ENCODE data around the gene NCAM1. TPM values are rescaled to one million over a fixed set of nuclear protein-coding genes. Genes with fewer than 3 reads are reported as not detected.

NCAM1 gene
- total RNA-seq, 1 experiment from 2014 or later = 0.33 TPM

- Histone ChIP-seq H3K9me2 (ENCODE audit: insufficient read depth) (no peaks in the 10 kb centered on the region; the same call in 1 of the 2 replicates), H3K79me2 (ENCODE audit: low read depth) (no peaks in the 10 kb centered on the region), H3K36me3 (ENCODE audit: low read depth) (no peaks in the 10 kb centered on the region), H3K27me3 (ENCODE audit: insufficient read depth, low read depth) (no peaks in the 10 kb centered on the region), H3K4me2 (no peak overlapping the region), H3F3A (ENCODE audit: insufficient read depth, low read depth) (no peaks in the 10 kb centered on the region), H3K4me1 (replicated peaks; ENCODE audit: insufficient read depth) (no peaks in the 10 kb centered on the region), H3K9me3 (ENCODE audit: insufficient read depth, low read depth) (no peaks in the 10 kb centered on the region), H4K20me1 (ENCODE audit: insufficient read depth) (no peaks in the 10 kb centered on the region), H3K27ac (no peak overlapping the region), H3K4me3 (no peak overlapping the region), H2AFZ (no peak overlapping the region)
- POLR2A ChIA-PET (ENCODE audit: unreplicated experiment) = no interaction called here
- CTCF ChIA-PET = no interaction called here
- no peak for DNase-seq
- TF ChIP-seq CTCF (conservative IDR thresholded peaks at IDR 0.05) = no peak
- no peak for TF ChIP-seq EZH2 (IDR thresholded peaks at IDR 0.05; ENCODE audit: low read depth)
- BruUV-seq (replicated peaks) = no TSS peak
- intact Hi-C loops (cut with micrococcal nuclease; ENCODE audit: unreplicated experiment) = no loop called here
These were observed 112.2 kb downstream of the NCAM1 start for GRCh38 chr11:113073290-113073953.

- no peaks in the 10 kb centered on the region for H3K4me1 ChIP-seq (replicated peaks; ENCODE audit: insufficient read depth)
- no peak overlapping the region for H2AFZ ChIP-seq
- no peaks in the 10 kb centered on the region for H3K27me3 ChIP-seq (ENCODE audit: insufficient read depth, low read depth)
- POLR2A ChIA-PET (ENCODE audit: unreplicated experiment) = no interaction called here
- H3K4me3 ChIP-seq = no peak overlapping the region
- H3K79me2 ChIP-seq (ENCODE audit: low read depth) = no peaks in the 10 kb centered on the region
- TF ChIP-seq CTCF (conservative IDR thresholded peaks at IDR 0.05) (no peak), EZH2 (IDR thresholded peaks at IDR 0.05; ENCODE audit: low read depth) (no peak)
- H3K36me3 ChIP-seq (ENCODE audit: low read depth) = no peaks in the 10 kb centered on the region
- H3K4me2 ChIP-seq = no peak overlapping the region
- no peak for DNase-seq
- no peaks in the 10 kb centered on the region for H4K20me1 ChIP-seq (ENCODE audit: insufficient read depth)
- intact Hi-C loops (cut with micrococcal nuclease; ENCODE audit: unreplicated experiment) = loop anchor here (5.0 kb wide), 1 partner anchor 363 kb away; no protein-coding TSS in a partner anchor
- no peaks in the 10 kb centered on the region for H3F3A ChIP-seq (ENCODE audit: insufficient read depth, low read depth)
- no peaks in the 10 kb centered on the region; the same call in 1 of the 2 replicates for H3K9me2 ChIP-seq (ENCODE audit: insufficient read depth)
- no peaks in the 10 kb centered on the region for H3K9me3 ChIP-seq (ENCODE audit: insufficient read depth, low read depth)
- CTCF ChIA-PET = no interaction called here
- BruUV-seq (replicated peaks) = no TSS peak
- no peak overlapping the region for H3K27ac ChIP-seq
These were observed 114.4 kb downstream of the NCAM1 start for GRCh38 chr11:113075586-113076095.

GRCh38 chr11:113077379-113077778, 116.2 kb downstream of the NCAM1 start:
- intact Hi-C loops (cut with micrococcal nuclease; ENCODE audit: unreplicated experiment) = loop anchor here (5.0 kb wide), 1 partner anchor 365 kb away; no protein-coding TSS in a partner anchor
- H3K4me2 ChIP-seq = no peak overlapping the region
- ChIA-PET CTCF (no interaction called here), POLR2A (ENCODE audit: unreplicated experiment) (no interaction called here)
- H3F3A ChIP-seq (ENCODE audit: insufficient read depth, low read depth) = no peaks in the 10 kb centered on the region
- H4K20me1 ChIP-seq (ENCODE audit: insufficient read depth) = no peaks in the 10 kb centered on the region
- H3K79me2 ChIP-seq (ENCODE audit: low read depth) = no peaks in the 10 kb centered on the region
- H3K4me3 ChIP-seq = no peak overlapping the region
- no peak for DNase-seq
- H3K9me2 ChIP-seq (ENCODE audit: insufficient read depth) = no peaks in the 10 kb centered on the region
- no peak overlapping the region for H2AFZ ChIP-seq
- no peaks in the 10 kb centered on the region for H3K9me3 ChIP-seq (ENCODE audit: insufficient read depth, low read depth)
- no peaks in the 10 kb centered on the region for H3K4me1 ChIP-seq (replicated peaks; ENCODE audit: insufficient read depth)
- no peaks in the 10 kb centered on the region for H3K36me3 ChIP-seq (ENCODE audit: low read depth)
- H3K27ac ChIP-seq = no peak overlapping the region
- H3K27me3 ChIP-seq (ENCODE audit: insufficient read depth, low read depth) = no peaks in the 10 kb centered on the region; the same call in 1 of the 2 replicates
- TF ChIP-seq EZH2 (IDR thresholded peaks at IDR 0.05; ENCODE audit: low read depth) = no peak
- no TSS peak for BruUV-seq (replicated peaks)
